Heart left ventricle (tissue), 13 donors: Measurements from ENCODE around the gene NKIRAS1.

Source experiments
- POLR2A ChIP-seq, 2 donors: fragments of 450-650 bp; IDR thresholded peaks; one replicate each; pipeline ENCODE4 v1.6.1; 2017; ENCODE audit warnings: antibody characterized with exemption in 2 of 2, mild to moderate bottlenecking in 2 of 2, moderate library complexity in 2 of 2
- TF ChIP-seq, protein P1 (sequence below), 12 donors: fragments of 200-600 bp; sonication (generic) in 4 of 12; IDR thresholded peaks; one replicate each; pipeline versions ENCODE4 v1.5.0 to v1.8.0; 2018 to 2022; ENCODE audit warnings: antibody characterized with exemption in 12 of 12, mild to moderate bottlenecking in 5 of 12
- donor health status: ischemic (EF 13 %, LVEDD 7.1; RV severe dilation, severe dysfunction).
- donor health status: DM: no; HTN: yes; CAD: no.
- donor health status: DM: no; HTN: no; CAD: no.
- donor health status: ischemic (EF 25% LVEDD 6.9; RV normal size, moderate dysfunction).
- donor health status: ischemic (EF 25% LVEDD 5.7; RV mildly dilated, moderate dysfunction).
- donor health status: ischemic (EF 35%, LVEDD 5.7; RV mildly dilated, moderate dysfunction).
- donor health status: nonischemic (EF 11% LVEDD 7.7; RV severe dilation, severe dysfunction).
- donor health status: DM: yes; HTN: yes; CAD: no.
- donor health status: PGD.
- donor health status: ischemic (EF 29% LVEDD 5.4; RV normal size, mild dysfunction).
- donor health status: nonischemic (EF 23%, LVEDD 6.1; RV moderate dilation, normal function).

GRCh38 chr3:23867838-23868237 is 49.0 kb downstream of the NKIRAS1 start:
- TF ChIP-seq POLR2A (IDR thresholded peaks at IDR 0.05): no peak
- TF ChIP-seq, protein P1, sequence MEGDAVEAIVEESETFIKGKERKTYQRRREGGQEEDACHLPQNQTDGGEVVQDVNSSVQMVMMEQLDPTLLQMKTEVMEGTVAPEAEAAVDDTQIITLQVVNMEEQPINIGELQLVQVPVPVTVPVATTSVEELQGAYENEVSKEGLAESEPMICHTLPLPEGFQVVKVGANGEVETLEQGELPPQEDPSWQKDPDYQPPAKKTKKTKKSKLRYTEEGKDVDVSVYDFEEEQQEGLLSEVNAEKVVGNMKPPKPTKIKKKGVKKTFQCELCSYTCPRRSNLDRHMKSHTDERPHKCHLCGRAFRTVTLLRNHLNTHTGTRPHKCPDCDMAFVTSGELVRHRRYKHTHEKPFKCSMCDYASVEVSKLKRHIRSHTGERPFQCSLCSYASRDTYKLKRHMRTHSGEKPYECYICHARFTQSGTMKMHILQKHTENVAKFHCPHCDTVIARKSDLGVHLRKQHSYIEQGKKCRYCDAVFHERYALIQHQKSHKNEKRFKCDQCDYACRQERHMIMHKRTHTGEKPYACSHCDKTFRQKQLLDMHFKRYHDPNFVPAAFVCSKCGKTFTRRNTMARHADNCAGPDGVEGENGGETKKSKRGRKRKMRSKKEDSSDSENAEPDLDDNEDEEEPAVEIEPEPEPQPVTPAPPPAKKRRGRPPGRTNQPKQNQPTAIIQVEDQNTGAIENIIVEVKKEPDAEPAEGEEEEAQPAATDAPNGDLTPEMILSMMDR (IDR thresholded peaks at IDR 0.05): no peak
